ENCODE measurements around the gene TMEM248. TPM values are rescaled to one million over a fixed set of nuclear protein-coding genes. Genes with fewer than 3 reads are reported as not detected.

The TMEM248 gene
- total RNA-seq, 1 experiment from 2014 or later, result 83.6 TPM

GRCh38 chr7:66937940-66938339, 16.9 kb downstream of the TMEM248 start:
- no peaks in the 10 kb centered on the region for H3K27me3 ChIP-seq (ENCODE audit: insufficient read depth, low read depth)
- no peaks in the 10 kb centered on the region for H3K4me1 ChIP-seq (replicated peaks; ENCODE audit: insufficient read depth)
- POLR2A ChIA-PET (ENCODE audit: unreplicated experiment), result no interaction called here
- no peaks in the 10 kb centered on the region; the same call in 1 of the 2 replicates for H3F3A ChIP-seq (ENCODE audit: insufficient read depth, low read depth)
- H3K79me2 ChIP-seq (ENCODE audit: low read depth), result peaks cover 74% of the 10 kb centered on the region
- no TSS peak for BruUV-seq (replicated peaks)
- CTCF ChIA-PET, result no interaction called here
- H3K9me3 ChIP-seq (ENCODE audit: insufficient read depth, low read depth), result no peaks in the 10 kb centered on the region
- no peaks in the 10 kb centered on the region for H3K9me2 ChIP-seq (ENCODE audit: insufficient read depth)
- peaks cover 10% of the 10 kb centered on the region; the same call in 1 of the 2 replicates for H3K36me3 ChIP-seq (ENCODE audit: low read depth)
- no peak overlapping the region for H3K27ac ChIP-seq
- intact Hi-C loops (cut with micrococcal nuclease; ENCODE audit: unreplicated experiment), result no loop called here
- no peak overlapping the region for H3K4me3 ChIP-seq
- H2AFZ ChIP-seq, result no peak overlapping the region
- DNase-seq, result no peak
- TF ChIP-seq, protein P1, sequence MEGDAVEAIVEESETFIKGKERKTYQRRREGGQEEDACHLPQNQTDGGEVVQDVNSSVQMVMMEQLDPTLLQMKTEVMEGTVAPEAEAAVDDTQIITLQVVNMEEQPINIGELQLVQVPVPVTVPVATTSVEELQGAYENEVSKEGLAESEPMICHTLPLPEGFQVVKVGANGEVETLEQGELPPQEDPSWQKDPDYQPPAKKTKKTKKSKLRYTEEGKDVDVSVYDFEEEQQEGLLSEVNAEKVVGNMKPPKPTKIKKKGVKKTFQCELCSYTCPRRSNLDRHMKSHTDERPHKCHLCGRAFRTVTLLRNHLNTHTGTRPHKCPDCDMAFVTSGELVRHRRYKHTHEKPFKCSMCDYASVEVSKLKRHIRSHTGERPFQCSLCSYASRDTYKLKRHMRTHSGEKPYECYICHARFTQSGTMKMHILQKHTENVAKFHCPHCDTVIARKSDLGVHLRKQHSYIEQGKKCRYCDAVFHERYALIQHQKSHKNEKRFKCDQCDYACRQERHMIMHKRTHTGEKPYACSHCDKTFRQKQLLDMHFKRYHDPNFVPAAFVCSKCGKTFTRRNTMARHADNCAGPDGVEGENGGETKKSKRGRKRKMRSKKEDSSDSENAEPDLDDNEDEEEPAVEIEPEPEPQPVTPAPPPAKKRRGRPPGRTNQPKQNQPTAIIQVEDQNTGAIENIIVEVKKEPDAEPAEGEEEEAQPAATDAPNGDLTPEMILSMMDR (conservative IDR thresholded peaks at IDR 0.05), result no peak
- TF ChIP-seq EZH2 (IDR thresholded peaks at IDR 0.05; ENCODE audit: low read depth), result no peak
- peaks cover 51% of the 10 kb centered on the region for H4K20me1 ChIP-seq (ENCODE audit: insufficient read depth)
- no peak overlapping the region for H3K4me2 ChIP-seq

DNA sequence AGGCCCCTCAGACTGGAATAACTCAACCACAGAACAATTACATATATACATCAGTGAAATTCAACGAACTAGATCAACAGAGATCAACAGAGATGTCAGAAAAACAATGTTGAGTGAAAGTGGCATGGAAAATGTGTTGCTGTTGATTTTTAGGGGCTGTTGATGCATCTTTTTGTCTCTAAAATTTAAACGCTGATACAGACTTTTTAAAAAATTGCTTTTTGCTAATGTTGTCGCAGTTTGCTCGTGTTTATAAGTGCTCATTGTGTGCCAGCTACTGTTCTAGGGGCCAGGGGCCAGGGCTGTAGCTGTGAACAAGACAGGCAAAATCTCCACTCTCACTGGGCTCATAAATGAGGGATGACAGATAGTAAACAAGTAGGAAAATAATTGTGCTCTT, 18.3 kb downstream of the TMEM248 start:
- CTCF ChIA-PET, result no interaction called here
- H3K36me3 ChIP-seq (ENCODE audit: low read depth), result peaks cover 10% of the 10 kb centered on the region; the same call in 1 of the 2 replicates

GRCh38 chr7:66946545-66946944, 25.5 kb downstream of the TMEM248 start:
- intact Hi-C loops (cut with micrococcal nuclease; ENCODE audit: unreplicated experiment), result no loop called here
- no peak overlapping the region for H3K27ac ChIP-seq
- H3K4me2 ChIP-seq, result no peak overlapping the region
- TF ChIP-seq EZH2 (IDR thresholded peaks at IDR 0.05; ENCODE audit: low read depth), result no peak
- TF ChIP-seq, protein P1 (conservative IDR thresholded peaks at IDR 0.05), result no peak
- H2AFZ ChIP-seq, result no peak overlapping the region
- no peak for DNase-seq
- no peaks in the 10 kb centered on the region for H3K9me2 ChIP-seq (ENCODE audit: insufficient read depth)
- H3K9me3 ChIP-seq (ENCODE audit: insufficient read depth, low read depth), result no peaks in the 10 kb centered on the region
- no peak overlapping the region for H3K4me3 ChIP-seq
- H4K20me1 ChIP-seq (ENCODE audit: insufficient read depth), result no peaks in the 10 kb centered on the region; the same call in 1 of the 2 replicates
- no peaks in the 10 kb centered on the region for H3K27me3 ChIP-seq (ENCODE audit: insufficient read depth, low read depth)
- H3K4me1 ChIP-seq (replicated peaks; ENCODE audit: insufficient read depth), result peaks cover 1% of the 10 kb centered on the region; the same call in 1 of the 2 replicates
- peaks cover 25% of the 10 kb centered on the region for H3K36me3 ChIP-seq (ENCODE audit: low read depth)
- BruUV-seq (replicated peaks), result no TSS peak
- ChIA-PET POLR2A (ENCODE audit: unreplicated experiment) (no interaction called here), CTCF (interaction anchor here (0.7 kb wide), 1 partner anchor 827 kb away, joined by 3 read pairs; no protein-coding TSS in a partner anchor)
- peaks cover 15% of the 10 kb centered on the region; the same call in 1 of the 2 replicates for H3F3A ChIP-seq (ENCODE audit: insufficient read depth, low read depth)
- H3K79me2 ChIP-seq (ENCODE audit: low read depth), result no peaks in the 10 kb centered on the region

More for the DNA sequence above, 18.3 kb downstream of the TMEM248 start:
- Histone ChIP-seq H3K9me3 (ENCODE audit: insufficient read depth, low read depth) (no peaks in the 10 kb centered on the region), H3K4me2 (no peak overlapping the region), H3K79me2 (ENCODE audit: low read depth) (peaks cover 63% of the 10 kb centered on the region), H3F3A (ENCODE audit: insufficient read depth, low read depth) (no peaks in the 10 kb centered on the region), H3K27ac (no peak overlapping the region), H2AFZ (no peak overlapping the region), H3K9me2 (ENCODE audit: insufficient read depth) (no peaks in the 10 kb centered on the region), H3K4me3 (no peak overlapping the region), H3K4me1 (replicated peaks; ENCODE audit: insufficient read depth) (no peaks in the 10 kb centered on the region), H3K27me3 (ENCODE audit: insufficient read depth, low read depth) (no peaks in the 10 kb centered on the region), H4K20me1 (ENCODE audit: insufficient read depth) (peaks cover 40% of the 10 kb centered on the region)
- intact Hi-C loops (cut with micrococcal nuclease; ENCODE audit: unreplicated experiment), result no loop called here
- no peak for TF ChIP-seq EZH2 (IDR thresholded peaks at IDR 0.05; ENCODE audit: low read depth)
- TF ChIP-seq, protein P1 (conservative IDR thresholded peaks at IDR 0.05), result no peak
- no TSS peak for BruUV-seq (replicated peaks)
- POLR2A ChIA-PET (ENCODE audit: unreplicated experiment), result no interaction called here
- no peak for DNase-seq
